ENCODE measurements around the gene MISP. TPM values are rescaled to one million over a fixed set of nuclear protein-coding genes. Genes with fewer than 3 reads are reported as not detected.

The MISP gene
- total and polyA plus RNA-seq, 2 of the 4 experiments (the other 2 are of a cell fraction): not detected

GRCh38 chr19:772730-773436 is 22.0 kb downstream of the MISP start:
- BruUV-seq (replicated peaks): no TSS peak
- no peak overlapping the region for H2BK15ac ChIP-seq (ENCODE audit: low read depth, low read length)
- CTCF ChIA-PET: interaction anchor here (0.6 kb wide), 1 partner anchor 163 kb away, joined by 3 read pairs; no protein-coding TSS in a partner anchor
- H3K27me3 ChIP-seq (ENCODE audit: control insufficient read depth, insufficient read depth, low read length): no peaks in the 10 kb centered on the region
- POLR2A ChIA-PET (ENCODE audit: unreplicated experiment): no interaction called here
- H3K9ac ChIP-seq (ENCODE audit: low read depth, low read length): no peak overlapping the region
- DNase-seq (no peak), ATAC-seq (ENCODE audit: low read depth) (no peak)
- no peak overlapping the region for H3K4ac ChIP-seq (ENCODE audit: low read depth, low read length)
- in situ Hi-C loops (cut with MboI; ENCODE audit: low sequenced_read_pairs) (no loop called here), intact Hi-C loops (cut with micrococcal nuclease) (loop anchor here (5.0 kb wide), 1 partner anchor 84 kb away; the partner anchor contains the start of gene CFD), dilution Hi-C loops (cut with HindIII; ENCODE audit: low sequenced_read_pairs, unreplicated experiment) (no loop called here)
- H3K14ac ChIP-seq (replicated peaks; ENCODE audit: low read depth, low read length): no peak overlapping the region
- no peak overlapping the region for H3K56ac ChIP-seq (ENCODE audit: extremely low read depth, insufficient read depth, low read length)
- no peak overlapping the region for H2BK5ac ChIP-seq (ENCODE audit: low read depth, low read length, poor library complexity, severe bottlenecking)
- H4K91ac ChIP-seq (ENCODE audit: insufficient read depth, low read depth, low read length): no peak overlapping the region
- no peaks in the 10 kb centered on the region; the same call in 1 of the 2 replicates for H3K4me1 ChIP-seq (ENCODE audit: control insufficient read depth, insufficient read depth, low read length)
- H3K36me3 ChIP-seq (ENCODE audit: control insufficient read depth, insufficient read depth, low read length): no peaks in the 10 kb centered on the region
- no peaks in the 10 kb centered on the region for H3K79me1 ChIP-seq (ENCODE audit: low read depth in 1 of 2, low read length in 2 of 2)
- no peak overlapping the region for H3K18ac ChIP-seq (ENCODE audit: low read depth, low read length)
- H3K27ac ChIP-seq (ENCODE audit: insufficient read depth, low read length): no peak overlapping the region
- no peak overlapping the region for H3K23ac ChIP-seq (ENCODE audit: low read depth, low read length)
- no peak overlapping the region for H2BK120ac ChIP-seq (ENCODE audit: low read depth, low read length)
- H2AK9ac ChIP-seq (replicated peaks; ENCODE audit: low read depth, low read length, poor library complexity): no peak overlapping the region
- no peak overlapping the region for H4K5ac ChIP-seq (ENCODE audit: low read depth, low read length)
- no peaks in the 10 kb centered on the region for H3K9me1 ChIP-seq (ENCODE audit: insufficient read depth, low read length)
- no peak overlapping the region for H3K4me3 ChIP-seq (ENCODE audit: insufficient read depth, low read depth, low read length)
- H3K4me2 ChIP-seq (ENCODE audit: low read depth, low read length): no peak overlapping the region
- no peak overlapping the region for H2BK20ac ChIP-seq (ENCODE audit: low read depth, low read length)
- TF ChIP-seq NFE2L2 (IDR thresholded peaks at IDR 0.05; ENCODE audit: low read depth, low read length) (no peak), RFX5 (IDR thresholded peaks at IDR 0.05; ENCODE audit: low read depth, low read length) (no peak), CTCF (conservative IDR thresholded peaks at IDR 0.05; ENCODE audit: low read depth, low read length) (no peak), BHLHE40 (IDR thresholded peaks at IDR 0.05; ENCODE audit: low read depth, low read length) (no peak), POLR2A (IDR thresholded peaks at IDR 0.05; ENCODE audit: low read depth, low read length) (no peak), MXI1 (IDR thresholded peaks at IDR 0.05; ENCODE audit: borderline replicate concordance, low read depth, low read length) (no peak), CEBPB (IDR thresholded peaks at IDR 0.05; ENCODE audit: low read depth, low read length) (no peak), ELK1 (IDR thresholded peaks at IDR 0.05; ENCODE audit: borderline replicate concordance, low read depth, low read length) (no peak), MAFK (IDR thresholded peaks at IDR 0.05; ENCODE audit: low read depth, low read length) (no peak), RCOR1 (IDR thresholded peaks at IDR 0.05; ENCODE audit: insufficient replicate concordance, low read length) (no peak)
- no peaks in the 10 kb centered on the region for H3K9me3 ChIP-seq (ENCODE audit: control insufficient read depth, insufficient read depth, low read length)
- 0 out of 2 replicates have a peak overlapping the region, but pooled peaks have one; percentile 59 for H2AK5ac ChIP-seq (ENCODE audit: low read depth, low read length)
- WGBS, 2 experiments (ENCODE audit: extremely low coverage in 2 of 2, insufficient read length in 1 of 2): 62% methylated on average over 5 of the region's 18 CpGs; no CpG with 5 or more reads in 1 of the 2 experiments
- no peak overlapping the region for H2AFZ ChIP-seq (replicated peaks; ENCODE audit: low read length, poor library complexity)
- H4K20me1 ChIP-seq (ENCODE audit: insufficient read depth, low read length): no peaks in the 10 kb centered on the region
- no peak overlapping the region for H4K8ac ChIP-seq (ENCODE audit: low read depth in 2 of 2, low read length in 2 of 2)
